Endothelial cell of umbilical vein (primary cell): Measurements from ENCODE around the gene NR2E3. TPM values are rescaled to one million over a fixed set of nuclear protein-coding genes. Genes with fewer than 3 reads are reported as not detected.

Experiments
- BruUV-seq: library from RNA; stranded (reverse); fragments of 400-500 nt; replicated peaks from 2 replicates; lab custom pipeline; 2021; lab: Mats Ljungman, UMichigan
- CTCF ChIA-PET: fragments of 300-600, 350-600 bp; sonication (Branson Sonifier 250); formaldehyde crosslinking; loops from one replicate; lab custom pipeline; 2021; ENCODE audit warnings: antibody characterized with exemption, inconsistent platforms; lab: Charles Lee
- POLR2A ChIA-PET: fragments of 300-600, 350-600 bp; sonication (Branson Sonifier 250); formaldehyde crosslinking; loops from one replicate; lab custom pipeline; 2021; ENCODE audit warnings: antibody characterized with exemption, inconsistent platforms; lab: Charles Lee
- DNase-seq: peaks from one replicate; pipeline ENCODE4 v3.0.0-alpha.2; 2011; ENCODE audit warnings: low read depth, low spot score
- FAIRE-seq: peaks from 2 replicates; lab custom pipeline; 2011; peaks lifted over from hg19 to GRCh38; lab: Jason Lieb, UNC
- H2AFZ ChIP-seq: 2 replicates; pipeline ENCODE4 v1.6.0; 2012; ENCODE audit warnings: low read depth, low read length, control low read depth, inconsistent platforms
- H3K27ac ChIP-seq: 2 replicates; pipeline ENCODE4 v1.5.1; 2011; ENCODE audit warnings: low read depth, mild to moderate bottlenecking, control low read depth, low read length, moderate library complexity; ENCODE audit not compliant: insufficient read depth
- H3K27me3 ChIP-seq, 2 experiments: 2 replicates each; pipeline versions ENCODE4 v1.6.0 to v1.6.1; 2011; ENCODE audit warnings: low read length in 2 of 2, mixed read lengths in 1 of 2; ENCODE audit not compliant: control insufficient read depth in 2 of 2, insufficient read depth in 2 of 2
- H3K36me3 ChIP-seq, 2 experiments: 2 replicates in 1 of 2; 3 replicates in 1 of 2; pipeline ENCODE4 v1.5.1; 2011; ENCODE audit warnings: low read length in 2 of 2, mild to moderate bottlenecking in 1 of 2, moderate library complexity in 1 of 2; ENCODE audit not compliant: control insufficient read depth in 2 of 2, insufficient read depth in 2 of 2; ENCODE audit errors: extremely low read depth in 1 of 2
- H3K4me1 ChIP-seq: 3 replicates; pipeline ENCODE4 v1.5.1; 2011; ENCODE audit warnings: mild to moderate bottlenecking, low read length; ENCODE audit not compliant: control insufficient read depth, insufficient read depth; ENCODE audit errors: extremely low read depth
- H3K4me2 ChIP-seq: 2 replicates; pipeline ENCODE4 v1.6.1; 2011; ENCODE audit warnings: low read length, control low read depth, mixed read lengths; ENCODE audit not compliant: insufficient read depth
- H3K4me3 ChIP-seq, 3 experiments: fragments of 200-600 bp in 1 of 3; sonication (generic), shearing (Covaris generic) in 1 of 3; replicated peaks in 1 of 3; 2 replicates each; pipeline ENCODE4 v1.5.1; 2011 to 2016; ENCODE audit warnings: control low read depth in 3 of 3, low read length in 3 of 3, mild to moderate bottlenecking in 2 of 3, inconsistent platforms in 1 of 3, low read depth in 1 of 3, moderate library complexity in 1 of 3; ENCODE audit not compliant: insufficient read depth in 1 of 3
- H3K79me2 ChIP-seq: 2 replicates; pipeline ENCODE4 v1.6.0; 2012; ENCODE audit warnings: low read length, inconsistent platforms; ENCODE audit not compliant: control insufficient read depth, insufficient read depth
- H3K9ac ChIP-seq: replicated peaks from 2 replicates; pipeline ENCODE3; 2011; ENCODE audit warnings: low read length, control low read depth; ENCODE audit not compliant: insufficient read depth; ENCODE audit errors: extremely low read depth
- H3K9me1 ChIP-seq: replicated peaks from 3 replicates; pipeline ENCODE4 v1.6.0; 2011; ENCODE audit warnings: mild to moderate bottlenecking, low read length; ENCODE audit not compliant: control insufficient read depth, insufficient read depth; ENCODE audit errors: extremely low read depth
- H3K9me3 ChIP-seq: replicated peaks from 2 replicates; pipeline ENCODE4 v1.5.1; 2012; ENCODE audit warnings: low read length, inconsistent platforms; ENCODE audit not compliant: control insufficient read depth, insufficient read depth
- H4K20me1 ChIP-seq: replicated peaks from 2 replicates; pipeline ENCODE3; 2011; ENCODE audit warnings: mild to moderate bottlenecking, low read length; ENCODE audit not compliant: control insufficient read depth, insufficient read depth; ENCODE audit errors: extremely low read depth
- EZH2 ChIP-seq: IDR thresholded peaks from 2 replicates; pipeline ENCODE4 v1.6.1; 2012; ENCODE audit warnings: borderline replicate concordance, low read depth, mild to moderate bottlenecking, moderate library complexity, low read length, inconsistent platforms; ENCODE audit not compliant: severe bottlenecking
- FOS ChIP-seq: IDR thresholded peaks from 2 replicates; pipeline ENCODE4 v1.6.1; 2011; ENCODE audit warnings: mild to moderate bottlenecking, low read length, moderate library complexity, borderline replicate concordance; ENCODE audit not compliant: insufficient read depth
- GATA2 ChIP-seq: IDR thresholded peaks from 2 replicates; pipeline ENCODE4 v1.7.0; 2011; ENCODE audit warnings: low read depth, mild to moderate bottlenecking, moderate library complexity, mixed read lengths, low read length; ENCODE audit not compliant: insufficient read length, insufficient read depth
- JUN ChIP-seq: IDR thresholded peaks from 2 replicates; pipeline ENCODE4 v1.6.1; 2011; ENCODE audit warnings: borderline replicate concordance, low read depth; ENCODE audit not compliant: insufficient read length, insufficient read depth
- MYC ChIP-seq: IDR thresholded peaks from one replicate; pipeline ENCODE4 v1.6.1; 2011; ENCODE audit warnings: mild to moderate bottlenecking, low read depth, low read length
- POLR2A ChIP-seq: IDR thresholded peaks from 2 replicates; pipeline ENCODE4 v1.6.1; 2012; ENCODE audit warnings: low read depth, mild to moderate bottlenecking, control low read depth, low read length
- POLR2AphosphoS5 ChIP-seq: IDR thresholded peaks from 2 replicates; pipeline ENCODE4 v1.6.1; 2012; ENCODE audit warnings: low read depth, mild to moderate bottlenecking, control low read depth, low read length, moderate library complexity; ENCODE audit not compliant: insufficient read depth
- dilution Hi-C: fragments of 300-500 bp; cut with MboI; formaldehyde crosslinking; loops from one replicate; pipeline ENCODE4 v1.15.0; 2019; ENCODE audit warnings: low sequenced_read_pairs; ENCODE audit not compliant: extremely low pct_ligation_motif_present
- intact Hi-C: fragments of 100-400 bp; cut with micrococcal nuclease; formaldehyde crosslinking; loops from one replicate; pipeline ENCODE4 v1.10.0; 2022
- polyA plus RNA-seq, 4 experiments: library from polyadenylated mRNA; depleted of rRNA in 3 of 4; stranded (reverse) in 3 of 4; unstranded in 1 of 4; fragments of >200 nt; gene quantifications; 2 replicates each; pipeline versions ENCODE4 v1.2.1 to v1.2.3, GENCODE V29; 2011 to 2012; ENCODE audit warnings: missing spikeins in 1 of 4
- total RNA-seq: library from RNA; stranded (reverse); gene quantifications from 2 replicates; pipeline ENCODE4 v1.2.3, GENCODE V29; 2021
- TF ChIP-seq, protein P1 (sequence below): IDR thresholded peaks from 2 replicates; pipeline ENCODE4 v1.6.1; 2011; ENCODE audit not compliant: insufficient read depth, insufficient read length
- TF ChIP-seq, protein P2 (sequence below), 2 donors: IDR thresholded peaks; 1 replicate in 1 of 2; 2 replicates in 1 of 2; pipeline ENCODE4 v1.5.1; 2011; ENCODE audit warnings: low read length in 2 of 2, mild to moderate bottlenecking in 2 of 2, moderate library complexity in 2 of 2, control low read depth in 1 of 2, inconsistent platforms in 1 of 2, low read depth in 1 of 2; ENCODE audit not compliant: insufficient read depth in 1 of 2; ENCODE audit errors: extremely low read depth in 1 of 2

Gene NR2E3
- total and polyA plus RNA-seq, 2 donors (not counting 3 experiments of a cell fraction or from before 2014, with no cell fraction given) = 0.04 to 0.38 TPM

DNA sequence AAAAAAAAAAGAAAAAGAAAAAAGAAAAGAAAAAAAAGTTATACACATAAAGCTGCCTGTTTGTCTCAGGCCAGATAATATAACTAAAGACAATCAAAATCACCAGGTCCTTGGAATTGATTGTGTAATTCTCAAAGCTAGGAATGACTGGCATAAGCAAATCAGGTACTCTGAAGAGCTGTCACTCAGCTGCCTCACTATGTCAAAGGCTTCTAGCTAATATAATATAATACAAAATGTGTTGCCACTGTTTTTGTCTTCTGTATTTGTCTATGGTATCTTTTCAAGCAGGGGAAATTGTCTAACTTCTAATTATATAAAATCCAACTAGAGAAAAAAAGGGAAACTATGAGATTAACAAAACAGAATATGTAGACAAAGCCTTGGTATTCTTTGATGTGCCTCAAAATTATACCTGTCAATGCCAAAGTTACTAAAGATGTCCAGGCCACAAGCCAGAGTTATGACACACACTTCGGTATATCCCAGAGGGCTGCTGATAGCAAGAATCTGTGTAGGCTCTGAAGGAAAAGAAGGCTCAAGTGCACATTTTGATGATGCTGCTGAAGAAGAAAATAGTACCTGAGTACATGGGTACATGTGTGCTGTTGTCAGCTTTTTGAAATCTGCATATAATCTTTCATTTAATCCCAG lies 37.0 kb upstream of the NR2E3 start:
- Histone ChIP-seq H3K9me1 (no peaks in the 10 kb centered on the region), H3K27me3 (no peaks in the 10 kb centered on the region), H3K36me3 (no peaks in the 10 kb centered on the region), H3K4me3 (no peak overlapping the region), H3K27ac (no peak overlapping the region), H3K4me2 (no peak overlapping the region), H4K20me1 (no peaks in the 10 kb centered on the region), H3K9me3 (no peaks in the 10 kb centered on the region), H3K9ac (no peak overlapping the region), H2AFZ (no peak overlapping the region), H3K79me2 (no peaks in the 10 kb centered on the region), H3K4me1 (no peaks in the 10 kb centered on the region)
- FAIRE-seq (no peak), DNase-seq (no peak)
- TF ChIP-seq, protein P1, sequence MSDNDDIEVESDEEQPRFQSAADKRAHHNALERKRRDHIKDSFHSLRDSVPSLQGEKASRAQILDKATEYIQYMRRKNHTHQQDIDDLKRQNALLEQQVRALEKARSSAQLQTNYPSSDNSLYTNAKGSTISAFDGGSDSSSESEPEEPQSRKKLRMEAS = no peak
- TF ChIP-seq POLR2AphosphoS5 (no peak), MYC (no peak), GATA2 (no peak), FOS (no peak), POLR2A (no peak), JUN (no peak), EZH2 (no peak)
- TF ChIP-seq, protein P2, sequence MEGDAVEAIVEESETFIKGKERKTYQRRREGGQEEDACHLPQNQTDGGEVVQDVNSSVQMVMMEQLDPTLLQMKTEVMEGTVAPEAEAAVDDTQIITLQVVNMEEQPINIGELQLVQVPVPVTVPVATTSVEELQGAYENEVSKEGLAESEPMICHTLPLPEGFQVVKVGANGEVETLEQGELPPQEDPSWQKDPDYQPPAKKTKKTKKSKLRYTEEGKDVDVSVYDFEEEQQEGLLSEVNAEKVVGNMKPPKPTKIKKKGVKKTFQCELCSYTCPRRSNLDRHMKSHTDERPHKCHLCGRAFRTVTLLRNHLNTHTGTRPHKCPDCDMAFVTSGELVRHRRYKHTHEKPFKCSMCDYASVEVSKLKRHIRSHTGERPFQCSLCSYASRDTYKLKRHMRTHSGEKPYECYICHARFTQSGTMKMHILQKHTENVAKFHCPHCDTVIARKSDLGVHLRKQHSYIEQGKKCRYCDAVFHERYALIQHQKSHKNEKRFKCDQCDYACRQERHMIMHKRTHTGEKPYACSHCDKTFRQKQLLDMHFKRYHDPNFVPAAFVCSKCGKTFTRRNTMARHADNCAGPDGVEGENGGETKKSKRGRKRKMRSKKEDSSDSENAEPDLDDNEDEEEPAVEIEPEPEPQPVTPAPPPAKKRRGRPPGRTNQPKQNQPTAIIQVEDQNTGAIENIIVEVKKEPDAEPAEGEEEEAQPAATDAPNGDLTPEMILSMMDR (IDR thresholded peaks at IDR 0.05; ENCODE audit: extremely low read depth in 1 of 2, insufficient read depth in 1 of 2, low read depth in 1 of 2, low read length in 2 of 2) = no peak
- ChIA-PET POLR2A (no interaction called here), CTCF (interaction anchor here (0.6 to 1.5 kb wide), 6 partner anchors 11 to 199 kb away, joined by 3 to 7 read pairs (median 4); no protein-coding TSS in a partner anchor)
- dilution Hi-C loops = no loop called here
- intact Hi-C loops = no loop called here
- BruUV-seq = no TSS peak
